Muscle of arm (tissue), 14 donors: ENCODE data around the gene SLC49A3. TPM values are rescaled to one million over a fixed set of nuclear protein-coding genes. Genes with fewer than 3 reads are reported as not detected.
"Not testable (repeated sequence)": the region's sequence is repeated elsewhere in the genome, so short reads cannot be mapped to it uniquely, and the experiment has no call there.

Source experiments
- DNase-seq: peaks from one replicate; pipeline ENCODE4 v3.0.0-alpha.2; 2013
- long read RNA-seq, 11 donors: transcript quantifications; one replicate each; lab custom pipeline, GENCODE V29; 2026
- polyA plus RNA-seq, 12 donors: library from polyadenylated mRNA; unstranded; fragments of 120-200 nt; gene quantifications; one replicate each; pipeline ENCODE4 v1.2.1, GENCODE V29; 2013; ENCODE audit not compliant: insufficient read length in 12 of 12

SLC49A3 gene
- polyA plus RNA-seq = 10 to 100 TPM in 8 of 12 donors, 1 to 10 TPM in 2, not detected in 2; 6.5 to 33.9 (median 24.1) TPM
- long read RNA-seq, donor 1 = 0 reads
- long read RNA-seq, donor 2, partial matches to known transcripts = 29 of 36 reads
- long read RNA-seq, donor 2, other reads (novel, unspliced or antisense) = 7 of 36 reads
- long read RNA-seq, donor 3, partial matches to known transcripts = 0 of 1 reads
- long read RNA-seq, donor 3, other reads (novel, unspliced or antisense) = 0 of 1 reads
- long read RNA-seq, donor 4, partial matches to known transcripts = 7 of 7 reads
- long read RNA-seq, donor 4, other reads (novel, unspliced or antisense) = 0 of 7 reads
- long read RNA-seq, donor 5 = 0 reads
- long read RNA-seq, donor 6 = 0 reads
- long read RNA-seq, donor 7, partial matches to known transcripts = 6 of 6 reads
- long read RNA-seq, donor 7, other reads (novel, unspliced or antisense) = 0 of 6 reads
- long read RNA-seq, donor 8, partial matches to known transcripts = 12 of 12 reads
- long read RNA-seq, donor 8, other reads (novel, unspliced or antisense) = 0 of 12 reads
- long read RNA-seq, donor 9 = 0 reads
- long read RNA-seq, donor 10, partial matches to known transcripts = 21 of 21 reads
- long read RNA-seq, donor 10, other reads (novel, unspliced or antisense) = 0 of 21 reads
- long read RNA-seq, donor 11, partial matches to known transcripts = 1,082 of 1,114 reads
- long read RNA-seq, donor 11, other reads (novel, unspliced or antisense) = 30 of 1,114 reads

- no peak for DNase-seq
Observed at GRCh38 chr4:688854-689681, at the start of gene SLC49A3. SLC49A3 (minus strand) TSS chr4:689151; CDS start chr4:689127, 24 bp downstream.

GRCh38 chr4:736561-736960 lies 47.6 kb upstream of the SLC49A3 start:
- DNase-seq = not testable (repeated sequence)

GRCh38 chr4:735583-735982 lies 46.6 kb upstream of the SLC49A3 start:
- no peak for DNase-seq

- no peak for DNase-seq
Observed at GRCh38 chr4:734951-735350, 46.0 kb upstream of the SLC49A3 start.

GRCh38 chr4:734075-734474 lies 45.1 kb upstream of the SLC49A3 start:
- DNase-seq = no peak

GRCh38 chr4:733631-733980 lies 44.7 kb upstream of the SLC49A3 start:
- no peak for DNase-seq

- no peak for DNase-seq
Observed at GRCh38 chr4:732911-733630, 44.1 kb upstream of the SLC49A3 start.

GRCh38 chr4:732486-732885 lies 43.5 kb upstream of the SLC49A3 start:
- DNase-seq = no peak

- DNase-seq = not testable (repeated sequence)
Observed at GRCh38 chr4:731954-732353, 43.0 kb upstream of the SLC49A3 start.

GRCh38 chr4:730946-731904 lies 42.3 kb upstream of the SLC49A3 start:
- not testable (repeated sequence) for DNase-seq

- no peak for DNase-seq
Observed at GRCh38 chr4:730511-730910, 41.6 kb upstream of the SLC49A3 start.

- no peak for DNase-seq
Observed at GRCh38 chr4:729336-730315, 40.7 kb upstream of the SLC49A3 start.

- no peak for DNase-seq
Observed at GRCh38 chr4:727576-727975, 38.6 kb upstream of the SLC49A3 start.

- no peak for DNase-seq
Observed at GRCh38 chr4:726838-727237, 37.9 kb upstream of the SLC49A3 start.

- DNase-seq = no peak
Observed at GRCh38 chr4:726235-726787, 37.4 kb upstream of the SLC49A3 start.

GRCh38 chr4:725391-726234 lies 36.7 kb upstream of the SLC49A3 start:
- no peak for DNase-seq

GRCh38 chr4:723751-724530 lies 35.0 kb upstream of the SLC49A3 start:
- peak; percentile 45 for DNase-seq
